NCI-H82 treated with DMSO at 0.1 percent for 48 hours (cell line): Measurements from ENCODE around the gene EXD3.

Experiments used
- DNase-seq: peaks from one replicate; lab custom pipeline; 2025; ENCODE audit not compliant: unreplicated experiment; lab: John Stamatoyannopoulos, UW

The EXD3 gene

DNA sequence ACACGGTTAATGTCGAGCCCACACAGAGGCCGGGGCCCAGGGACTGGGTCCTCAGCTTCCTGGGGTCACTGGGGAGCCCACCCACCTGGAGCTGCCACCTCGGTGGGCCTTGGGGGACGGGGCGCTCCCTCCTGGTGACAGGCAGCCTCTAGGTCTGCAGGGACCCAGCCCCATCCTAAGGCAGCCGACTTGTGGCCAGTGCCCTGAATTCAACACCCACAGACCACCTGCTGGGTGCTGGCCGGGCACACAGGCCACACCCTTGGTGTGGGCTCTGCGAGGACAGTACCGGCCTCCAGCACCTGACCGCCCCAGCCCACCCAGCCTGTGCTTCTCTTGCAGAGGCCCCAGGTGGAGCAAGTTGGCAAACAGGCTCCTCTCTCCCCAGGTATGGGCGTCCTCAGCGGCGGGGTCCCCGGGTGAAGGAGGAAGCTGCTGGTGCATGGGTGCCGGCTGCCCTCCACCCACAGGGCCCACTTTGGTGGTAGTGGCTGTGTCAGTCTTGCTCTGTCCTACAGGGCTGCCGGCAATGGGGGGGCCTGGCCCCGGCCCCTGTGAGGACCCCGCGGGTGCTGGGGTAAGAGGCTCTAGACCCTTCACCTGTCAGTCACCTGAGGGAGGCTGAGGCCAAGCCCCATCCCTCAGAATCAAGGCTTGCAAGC is 9.9 kb upstream of the EXD3 start:
- no peak for DNase-seq

DNA sequence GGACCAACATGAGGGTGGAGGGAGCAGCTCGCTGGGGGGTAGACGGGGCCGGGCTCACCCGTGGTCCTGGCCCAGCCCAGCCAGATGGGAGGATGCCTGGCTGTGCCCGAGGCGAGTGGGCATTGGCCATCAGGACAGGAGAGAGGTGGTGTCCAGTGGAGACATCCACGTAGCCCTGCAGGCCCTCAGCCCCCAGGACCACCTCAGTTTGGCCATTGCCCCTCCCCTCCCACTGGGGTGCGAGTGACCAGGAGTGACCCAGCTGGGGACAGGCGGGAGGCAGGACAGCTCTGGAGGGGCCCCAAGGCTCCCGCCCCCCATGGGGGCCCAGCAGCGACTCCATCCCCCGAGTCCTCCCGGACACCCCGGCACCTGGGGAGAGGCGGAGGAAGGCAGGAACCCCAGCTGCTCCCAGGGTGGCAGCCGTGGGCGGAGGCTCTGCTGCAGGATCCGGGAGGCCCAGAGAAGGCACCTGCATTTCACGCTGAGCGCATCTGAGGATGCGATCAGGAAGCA is 8.5 kb upstream of the EXD3 start:
- no peak for DNase-seq

GRCh38 chr9:137430723-137431415 is 7.9 kb upstream of the EXD3 start:
- no peak for DNase-seq

- no peak for DNase-seq
Measured at GRCh38 chr9:137429974-137430722, 7.2 kb upstream of the EXD3 start.

- no peak for DNase-seq
Measured at GRCh38 chr9:137429546-137429890, 6.6 kb upstream of the EXD3 start.

DNA sequence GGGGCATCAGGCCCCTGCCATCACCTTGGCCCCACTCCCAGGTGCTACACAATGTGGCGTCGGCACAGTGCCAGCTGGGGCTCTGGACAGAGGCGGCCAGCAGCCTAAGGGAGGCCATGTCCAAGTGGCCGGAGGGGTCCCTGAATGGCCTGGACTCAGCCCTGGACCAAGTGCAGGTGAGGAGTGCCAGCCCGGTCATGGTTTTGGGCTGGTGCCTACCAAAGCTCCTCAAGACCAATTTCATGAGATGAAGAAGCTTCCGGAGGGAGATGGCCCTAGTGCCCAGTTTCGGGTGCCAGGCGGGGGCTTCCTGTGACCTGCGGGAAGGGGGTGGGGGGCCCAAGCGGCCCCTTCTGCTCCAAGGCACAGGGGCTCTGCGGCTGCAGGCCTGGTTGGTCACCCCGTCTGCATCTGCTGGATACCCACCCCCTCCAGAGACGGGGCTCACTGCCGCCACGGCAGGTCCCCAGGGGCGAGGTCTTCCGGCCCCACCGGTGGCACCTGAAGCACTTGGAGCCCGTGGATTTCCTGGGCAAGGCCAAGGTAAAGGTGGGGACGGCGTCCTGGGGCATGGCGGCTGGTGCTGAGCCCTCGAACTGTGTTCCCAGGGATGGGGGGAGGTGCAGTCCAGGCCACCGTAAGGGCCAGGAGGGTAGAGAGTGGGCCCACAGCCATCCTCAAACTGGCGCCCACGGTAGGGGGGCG is 6.0 kb upstream of the EXD3 start:
- no peak for DNase-seq

DNA sequence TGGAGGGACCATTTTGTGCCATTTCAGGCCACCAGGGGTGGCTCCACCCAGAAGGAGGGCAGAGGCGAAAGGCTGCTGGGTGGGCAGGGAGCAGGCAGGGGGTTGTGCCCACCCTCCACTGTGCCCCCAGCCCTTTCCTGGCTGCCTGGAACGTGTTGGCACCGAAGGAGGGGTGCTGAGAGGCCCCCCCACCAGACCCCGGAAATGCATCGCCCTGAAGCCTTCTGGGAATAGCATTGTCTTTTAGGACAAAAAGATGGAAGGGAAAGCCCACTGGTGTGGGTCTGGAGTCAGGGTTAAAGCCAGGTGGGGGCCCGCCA is 5.3 kb upstream of the EXD3 start:
- no peak for DNase-seq

GRCh38 chr9:137427454-137428310 is 4.7 kb upstream of the EXD3 start:
- DNase-seq = no peak

DNA sequence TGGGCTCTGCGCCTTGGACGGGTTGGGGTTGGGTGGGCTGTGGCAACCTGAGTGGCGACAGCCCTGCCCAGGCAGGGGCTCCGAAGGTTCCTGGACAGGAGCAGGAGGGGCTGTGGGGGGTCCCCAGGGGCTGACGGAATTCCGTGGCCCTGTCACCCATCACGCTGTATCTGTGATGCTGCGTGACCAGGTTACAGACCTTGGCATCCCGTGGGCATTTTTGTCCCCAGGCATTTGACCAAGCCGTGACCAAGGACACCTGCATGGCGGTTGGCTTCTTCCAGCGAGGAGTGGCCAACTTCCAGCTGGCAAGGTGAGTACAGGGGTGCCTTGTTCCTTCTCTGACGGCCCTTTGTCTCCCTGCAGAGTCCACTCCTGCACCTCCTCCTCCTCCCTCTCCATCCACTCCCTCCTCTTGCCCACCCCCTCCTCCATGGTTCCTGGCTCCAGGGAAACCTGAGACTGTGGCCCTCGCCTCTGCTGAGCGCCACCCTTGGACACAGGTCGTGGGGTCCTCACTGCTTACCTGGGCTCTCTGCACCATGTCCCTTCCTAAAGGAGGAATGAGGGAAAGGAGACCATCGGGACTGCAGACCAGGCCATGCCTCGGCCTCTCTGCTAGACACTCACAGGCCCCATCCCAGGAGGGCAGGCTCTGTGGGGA is 3.2 kb upstream of the EXD3 start:
- no peak for DNase-seq

DNA sequence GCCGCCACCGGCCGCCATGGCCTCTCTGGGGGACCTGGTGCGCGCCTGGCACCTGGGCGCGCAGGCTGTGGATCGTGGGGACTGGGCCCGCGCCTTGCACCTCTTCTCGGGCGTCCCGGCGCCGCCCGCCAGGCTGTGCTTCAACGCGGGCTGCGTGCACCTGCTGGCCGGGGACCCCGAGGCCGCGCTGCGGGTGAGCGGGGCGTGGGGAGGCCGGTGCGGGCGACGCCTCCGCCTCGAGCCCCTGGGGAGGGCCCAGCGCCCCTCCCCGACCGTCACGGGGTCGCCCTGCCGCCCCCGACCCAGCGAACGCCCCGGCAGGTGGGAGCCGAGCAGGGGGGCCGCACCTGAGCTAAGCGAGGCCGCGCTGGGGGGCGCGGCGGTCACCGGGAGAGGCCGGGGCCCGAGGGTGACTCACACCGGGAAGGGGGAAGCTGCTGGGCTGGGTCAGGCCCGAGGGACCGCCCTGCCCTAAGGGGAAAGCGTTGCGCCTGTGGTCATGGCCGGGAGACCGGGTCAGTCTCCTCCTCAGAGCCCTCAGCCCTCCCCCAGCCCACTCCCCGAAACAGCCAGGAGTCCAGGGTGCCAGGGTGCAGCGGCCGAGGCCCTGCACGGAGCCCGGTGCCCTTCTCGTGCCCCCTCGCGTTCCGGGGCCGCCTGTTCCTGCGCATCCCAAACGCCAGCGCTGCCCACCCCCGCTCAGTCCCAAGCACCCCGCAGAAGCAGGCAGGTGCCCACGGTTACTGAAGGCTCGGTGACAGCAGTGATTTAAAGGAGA is 741 bp upstream of the EXD3 start:
- no peak for DNase-seq

DNA sequence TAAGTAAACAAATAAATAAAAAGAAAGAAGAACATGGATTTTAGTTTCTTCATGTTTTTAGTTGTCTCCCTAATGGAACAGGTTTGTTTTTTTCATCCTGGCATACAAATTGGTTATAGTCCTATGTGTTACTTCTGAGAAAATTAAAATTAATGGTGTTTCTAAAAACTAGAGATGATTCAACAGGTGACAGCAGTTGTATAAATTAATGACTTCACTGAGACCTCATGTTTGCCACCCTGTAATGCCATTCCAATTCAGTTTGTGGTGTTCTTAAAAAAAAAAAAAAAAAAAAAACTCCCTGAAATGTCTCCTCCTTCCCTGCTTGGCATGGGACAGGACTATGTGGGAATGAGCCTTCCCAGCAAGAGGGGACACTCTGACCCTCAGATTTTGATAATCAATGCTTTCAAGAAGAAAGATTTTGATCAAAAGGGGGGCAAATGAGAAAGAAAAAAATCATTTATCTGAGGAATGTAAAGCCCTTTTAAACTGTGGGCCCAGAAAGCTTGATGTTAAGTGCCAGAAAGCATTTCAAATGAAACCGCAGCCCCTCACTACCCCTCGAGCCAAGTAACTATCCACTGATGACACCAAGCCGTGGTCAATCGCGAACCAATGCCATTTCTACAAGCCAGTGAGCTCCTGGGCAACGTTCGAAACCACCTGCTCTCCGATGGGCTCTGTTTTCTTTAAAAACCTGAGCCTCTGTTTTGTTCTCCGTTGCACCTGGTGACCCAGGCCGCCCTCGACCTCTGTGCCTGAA is 941 bp downstream of the EXD3 start:
- DNase-seq = no peak

DNA sequence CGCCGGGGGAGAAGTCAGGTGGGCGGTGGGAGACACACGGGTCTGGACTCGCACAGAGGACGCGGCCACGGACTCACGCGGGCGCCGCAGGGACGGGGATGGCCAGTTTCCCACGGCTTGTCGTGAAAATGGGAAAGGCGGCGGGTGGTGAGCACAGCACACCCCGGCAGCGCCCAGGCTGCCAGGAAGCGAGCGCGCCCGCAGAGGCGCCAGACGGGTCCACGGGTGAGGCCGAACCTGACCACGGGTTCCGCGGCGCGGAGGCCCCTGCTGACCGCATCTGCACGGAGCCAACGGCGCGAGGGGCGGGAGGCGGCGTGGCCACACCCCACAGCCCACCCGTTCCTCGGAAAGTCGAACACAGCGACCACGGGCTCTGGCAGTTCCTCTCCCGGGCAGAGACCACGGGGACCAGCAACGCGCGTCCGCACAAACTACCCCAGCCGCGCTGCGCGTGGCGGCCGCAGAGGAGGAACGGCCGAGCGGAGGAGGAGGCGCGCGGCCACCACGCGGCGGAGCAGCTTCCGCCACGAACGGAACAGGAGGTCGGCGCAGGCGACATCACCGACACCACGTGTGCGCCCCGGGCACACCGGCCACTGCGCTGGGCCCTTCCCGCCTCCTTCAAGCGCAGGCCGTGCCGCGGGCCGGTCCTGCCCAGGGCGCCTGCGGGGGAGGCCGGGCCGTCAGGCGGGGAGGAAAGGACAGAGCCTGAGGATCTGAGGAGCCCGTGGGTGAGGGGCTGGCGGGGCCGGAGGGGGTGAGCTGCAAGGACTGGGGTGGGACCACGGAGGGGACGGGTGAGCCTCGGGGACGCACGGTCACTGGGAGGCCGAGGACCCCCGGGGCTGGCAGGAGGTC is 5.6 kb downstream of the EXD3 start:
- no peak for DNase-seq

- DNase-seq = no peak
Measured at GRCh38 chr9:137416563-137417151, 6.3 kb downstream of the EXD3 start.

- no peak for DNase-seq
Measured at GRCh38 chr9:137416006-137416562, 6.9 kb downstream of the EXD3 start.

- no peak for DNase-seq
Measured at GRCh38 chr9:137415451-137415850, 7.5 kb downstream of the EXD3 start.

GRCh38 chr9:137412431-137412830 is 10.5 kb downstream of the EXD3 start:
- no peak for DNase-seq
